ENCODE measurements around the gene SLC25A38. TPM values are rescaled to one million over a fixed set of nuclear protein-coding genes. Genes with fewer than 3 reads are reported as not detected.

Gene SLC25A38
- polyA plus RNA-seq, 4 donors, result 36.1 to 37.5 (median 37.0) TPM

GRCh38 chr3:39372833-39373232 lies 10.3 kb upstream of the SLC25A38 start:
- no peak for DNase-seq (ENCODE audit: low read depth in 4 of 4, low spot score in 3 of 4)

- DNase-seq (ENCODE audit: low read depth in 4 of 4, low spot score in 3 of 4), result no peak
These were observed 6.1 kb upstream of the SLC25A38 start for GRCh38 chr3:39376959-39377634.

GRCh38 chr3:39378088-39378487 lies 5.1 kb upstream of the SLC25A38 start:
- peak in 2 of 4 donors; percentile 8 to 16 for DNase-seq (ENCODE audit: low read depth in 4 of 4, low spot score in 3 of 4)

GRCh38 chr3:39378957-39379777 lies 4.0 kb upstream of the SLC25A38 start:
- DNase-seq (ENCODE audit: low read depth in 4 of 4, low spot score in 3 of 4), result no peak

GRCh38 chr3:39379778-39380155 lies 3.4 kb upstream of the SLC25A38 start:
- DNase-seq (ENCODE audit: low read depth in 4 of 4, low spot score in 3 of 4), result no peak

GRCh38 chr3:39381432-39381831 lies 1.7 kb upstream of the SLC25A38 start:
- DNase-seq (ENCODE audit: low read depth in 4 of 4, low spot score in 3 of 4), result no peak

- DNase-seq (ENCODE audit: low read depth in 4 of 4, low spot score in 3 of 4), result peak; percentile 82 to 88 (median 86)
These were observed 903 bp downstream of the SLC25A38 start for GRCh38 chr3:39383881-39384664.

- no peak for DNase-seq (ENCODE audit: low read depth in 4 of 4, low spot score in 3 of 4)
These were observed 1.5 kb downstream of the SLC25A38 start for GRCh38 chr3:39384665-39385000.

- no peak for DNase-seq (ENCODE audit: low read depth in 4 of 4, low spot score in 3 of 4)
These were observed 2.4 kb downstream of the SLC25A38 start for GRCh38 chr3:39385456-39386090.

- no peak for DNase-seq (ENCODE audit: low read depth in 4 of 4, low spot score in 3 of 4)
These were observed 3.1 kb downstream of the SLC25A38 start for GRCh38 chr3:39386318-39386717.

- no peak for DNase-seq (ENCODE audit: low read depth in 4 of 4, low spot score in 3 of 4)
These were observed 4.3 kb downstream of the SLC25A38 start for GRCh38 chr3:39387411-39387975.

- no peak for DNase-seq (ENCODE audit: low read depth in 4 of 4, low spot score in 3 of 4)
These were observed 5.0 kb downstream of the SLC25A38 start for GRCh38 chr3:39388153-39388552.

GRCh38 chr3:39388741-39389248 lies 5.6 kb downstream of the SLC25A38 start:
- DNase-seq (ENCODE audit: low read depth in 4 of 4, low spot score in 3 of 4), result no peak

- no peak for DNase-seq (ENCODE audit: low read depth in 4 of 4, low spot score in 3 of 4)
These were observed 7.0 kb downstream of the SLC25A38 start for GRCh38 chr3:39390181-39390580.

- no peak for DNase-seq (ENCODE audit: low read depth in 4 of 4, low spot score in 3 of 4)
These were observed 13.5 kb downstream of the SLC25A38 start for GRCh38 chr3:39396690-39397089.

- no peak for DNase-seq (ENCODE audit: low read depth in 4 of 4, low spot score in 3 of 4)
These were observed 15.5 kb downstream of the SLC25A38 start for GRCh38 chr3:39398700-39399099.

GRCh38 chr3:39401983-39402382 lies 18.8 kb downstream of the SLC25A38 start:
- no peak for DNase-seq (ENCODE audit: low read depth in 4 of 4, low spot score in 3 of 4)

GRCh38 chr3:39404943-39405686 lies 21.9 kb downstream of the SLC25A38 start:
- no peak for DNase-seq (ENCODE audit: low read depth in 4 of 4, low spot score in 3 of 4)

- no peak for DNase-seq (ENCODE audit: low read depth in 4 of 4, low spot score in 3 of 4)
These were observed 22.7 kb downstream of the SLC25A38 start for GRCh38 chr3:39405687-39406367.
